Measurements from ENCODE around the gene CCDC57.

Gene CCDC57

GRCh38 chr17:82065638-82066303, 146.9 kb downstream of the CCDC57 start, which contains the start of gene DUS1L:
TSS of gene DUS1L (minus strand) at chr17:82065804. CDS start at chr17:82065059, 745 bp downstream.
- H3K4me3 ChIP-seq (ENCODE audit: low read depth, low read length), result peak within 1 kb of the TSS; percentile 97
- no peak for TF ChIP-seq CTCF (IDR thresholded peaks at IDR 0.05; ENCODE audit: low read depth, low read length, missing control alignments)
- peak; percentile 16 for DNase-seq (ENCODE audit: low read depth)

GRCh38 chr17:82065193-82065637, 147.4 kb downstream of the CCDC57 start:
- H3K4me3 ChIP-seq (ENCODE audit: low read depth, low read length), result peak overlapping the region; percentile 97
- no peak for TF ChIP-seq CTCF (IDR thresholded peaks at IDR 0.05; ENCODE audit: low read depth, low read length, missing control alignments)
- no peak for DNase-seq (ENCODE audit: low read depth)

GRCh38 chr17:82064433-82065192, 148.0 kb downstream of the CCDC57 start:
- DNase-seq (ENCODE audit: low read depth), result no peak
- TF ChIP-seq CTCF (IDR thresholded peaks at IDR 0.05; ENCODE audit: low read depth, low read length, missing control alignments), result no peak

GRCh38 chr17:82063424-82064415, 148.9 kb downstream of the CCDC57 start:
- no peak for DNase-seq (ENCODE audit: low read depth)
- no peak for TF ChIP-seq CTCF (IDR thresholded peaks at IDR 0.05; ENCODE audit: low read depth, low read length, missing control alignments)
- H3K4me3 ChIP-seq (ENCODE audit: low read depth, low read length), result peak overlapping the region; percentile 97; the same call in 1 of the 2 replicates

More at GRCh38 chr17:82064433-82065192, 148.0 kb downstream of the CCDC57 start:
- H3K4me3 ChIP-seq (ENCODE audit: low read depth, low read length), result peak overlapping the region; percentile 97

GRCh38 chr17:82062984-82063368, 149.7 kb downstream of the CCDC57 start:
- no peak for TF ChIP-seq CTCF (IDR thresholded peaks at IDR 0.05; ENCODE audit: low read depth, low read length, missing control alignments)
- H3K4me3 ChIP-seq (ENCODE audit: low read depth, low read length), result no peak overlapping the region
- no peak for DNase-seq (ENCODE audit: low read depth)

Measured in GM12864 (cell line).